ENCODE measurements around the gene RSU1. TPM values are rescaled to one million over a fixed set of nuclear protein-coding genes. Genes with fewer than 3 reads are reported as not detected.
A peak's percentile ranks its signal among the peaks of the same experiment; 100 is the strongest.

RSU1 gene
- total RNA-seq = 46.9 and 60.7 TPM in 2 replicates

DNA sequence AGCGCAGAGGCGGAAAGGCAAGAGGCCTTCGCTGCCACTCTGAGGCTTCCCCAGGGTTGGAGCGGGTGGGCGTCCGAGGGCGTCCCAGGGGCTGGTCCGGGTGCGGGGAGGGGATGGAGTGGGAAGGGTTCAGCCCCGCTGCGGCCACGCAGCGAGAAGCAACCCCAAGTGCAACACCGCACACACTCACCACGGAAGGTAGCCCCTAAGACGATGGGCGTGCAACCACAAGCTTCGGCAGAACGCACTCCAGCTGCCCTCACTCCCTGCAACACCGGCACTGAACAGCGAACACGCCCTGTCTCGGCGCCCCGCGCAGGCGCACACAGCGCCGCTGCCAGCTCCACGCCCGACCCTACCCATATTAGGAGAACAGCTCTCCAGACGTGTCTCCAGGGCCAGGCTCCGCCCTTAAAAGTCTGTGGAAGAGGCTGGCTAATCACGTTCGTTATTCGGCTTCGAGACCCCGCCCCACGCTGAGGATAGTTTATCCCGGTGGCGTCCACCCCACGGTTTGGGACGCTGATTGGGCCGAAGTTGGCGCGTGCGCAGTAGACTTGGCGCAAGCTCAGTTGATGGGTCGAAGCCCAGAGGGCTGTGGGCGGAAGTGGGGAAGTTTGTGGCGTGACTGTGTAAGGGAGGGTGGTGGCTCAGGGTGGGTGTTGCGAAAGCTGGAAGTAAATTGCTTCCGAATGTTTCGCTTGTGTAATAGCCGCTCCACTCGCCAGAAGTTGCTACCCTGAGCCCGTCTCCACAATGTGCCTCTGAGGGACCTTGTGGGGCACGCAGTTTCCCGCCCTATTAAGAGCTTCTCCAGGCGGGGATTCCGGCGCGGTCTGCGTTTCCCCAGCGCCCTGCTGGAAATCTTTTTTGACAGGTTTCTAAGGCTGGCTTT is at the start of gene RSU1:
Gene RSU1, minus strand, starts transcription at position 300 of the 895 bp plus-strand sequence. CDS start 343 bp downstream, outside the sequence.
- peak; percentile 96 for DNase-seq (ENCODE audit: low read depth)
- peak within 1 kb of the TSS; percentile 89 for H3K4me3 ChIP-seq (ENCODE audit: low read depth, low read length)
- TF ChIP-seq, protein P1, sequence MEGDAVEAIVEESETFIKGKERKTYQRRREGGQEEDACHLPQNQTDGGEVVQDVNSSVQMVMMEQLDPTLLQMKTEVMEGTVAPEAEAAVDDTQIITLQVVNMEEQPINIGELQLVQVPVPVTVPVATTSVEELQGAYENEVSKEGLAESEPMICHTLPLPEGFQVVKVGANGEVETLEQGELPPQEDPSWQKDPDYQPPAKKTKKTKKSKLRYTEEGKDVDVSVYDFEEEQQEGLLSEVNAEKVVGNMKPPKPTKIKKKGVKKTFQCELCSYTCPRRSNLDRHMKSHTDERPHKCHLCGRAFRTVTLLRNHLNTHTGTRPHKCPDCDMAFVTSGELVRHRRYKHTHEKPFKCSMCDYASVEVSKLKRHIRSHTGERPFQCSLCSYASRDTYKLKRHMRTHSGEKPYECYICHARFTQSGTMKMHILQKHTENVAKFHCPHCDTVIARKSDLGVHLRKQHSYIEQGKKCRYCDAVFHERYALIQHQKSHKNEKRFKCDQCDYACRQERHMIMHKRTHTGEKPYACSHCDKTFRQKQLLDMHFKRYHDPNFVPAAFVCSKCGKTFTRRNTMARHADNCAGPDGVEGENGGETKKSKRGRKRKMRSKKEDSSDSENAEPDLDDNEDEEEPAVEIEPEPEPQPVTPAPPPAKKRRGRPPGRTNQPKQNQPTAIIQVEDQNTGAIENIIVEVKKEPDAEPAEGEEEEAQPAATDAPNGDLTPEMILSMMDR (conservative IDR thresholded peaks at IDR 0.05; ENCODE audit: low read depth, low read length) = no peak

DNA sequence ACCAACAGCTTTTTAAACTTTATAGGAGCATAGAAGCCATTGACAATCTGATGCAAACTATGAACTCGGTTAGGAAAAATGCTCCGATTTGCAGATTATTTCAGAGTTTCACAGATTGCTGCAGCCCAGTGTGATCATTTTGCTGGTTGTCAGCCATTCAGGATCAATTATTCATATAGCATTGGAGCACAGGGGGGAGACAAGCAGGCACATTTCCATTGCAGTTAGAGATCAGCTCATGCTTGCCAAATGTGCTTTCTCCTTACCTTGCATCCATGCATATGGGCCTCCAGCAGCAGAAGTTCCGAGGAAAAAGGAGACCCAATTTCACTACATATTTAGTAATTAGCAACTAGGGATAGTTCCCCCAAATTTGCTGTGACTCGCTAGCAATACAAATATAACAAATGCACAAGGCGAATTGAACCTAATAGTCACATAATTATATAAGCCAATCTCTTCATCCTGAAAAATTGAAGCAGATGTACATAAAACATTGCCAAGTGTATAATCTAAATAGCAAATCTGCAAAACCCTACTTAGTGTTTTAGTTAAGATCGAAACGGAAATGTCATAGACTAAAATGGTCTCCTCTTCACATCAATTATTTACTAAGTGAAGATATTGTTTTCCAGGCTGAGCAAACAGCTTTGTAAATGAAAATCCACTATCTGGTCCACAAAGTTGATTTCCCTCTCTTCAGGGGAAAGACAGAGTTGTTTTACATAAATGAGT is 49.5 kb upstream of the RSU1 start:
- no peak for DNase-seq (ENCODE audit: low read depth)
- TF ChIP-seq, protein P1 (conservative IDR thresholded peaks at IDR 0.05; ENCODE audit: low read depth, low read length) = no peak
- no peak overlapping the region for H3K4me3 ChIP-seq (ENCODE audit: low read depth, low read length)

DNA sequence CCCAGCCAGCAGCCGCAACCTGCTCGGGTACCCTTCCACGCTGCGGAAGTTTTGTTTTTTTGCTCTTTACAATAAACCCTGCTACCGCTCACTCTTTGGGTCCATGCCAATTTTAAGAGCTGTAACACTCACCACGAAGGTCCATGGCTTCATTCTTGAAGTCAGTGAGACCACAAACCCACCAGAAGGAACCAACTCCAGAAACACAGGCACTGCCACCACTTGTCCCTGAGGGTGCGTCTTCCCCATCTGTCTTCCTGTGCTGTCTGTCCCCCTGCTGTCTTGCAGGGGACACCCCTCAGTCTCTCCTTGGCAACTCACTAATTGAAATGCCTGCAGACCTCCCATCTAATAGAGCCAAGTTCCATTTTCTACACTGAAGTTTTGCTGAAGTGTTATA is 48.5 kb upstream of the RSU1 start:
- DNase-seq (ENCODE audit: low read depth) = no peak
- TF ChIP-seq, protein P1 (conservative IDR thresholded peaks at IDR 0.05; ENCODE audit: low read depth, low read length) = no peak
- H3K4me3 ChIP-seq (ENCODE audit: low read depth, low read length) = no peak overlapping the region

DNA sequence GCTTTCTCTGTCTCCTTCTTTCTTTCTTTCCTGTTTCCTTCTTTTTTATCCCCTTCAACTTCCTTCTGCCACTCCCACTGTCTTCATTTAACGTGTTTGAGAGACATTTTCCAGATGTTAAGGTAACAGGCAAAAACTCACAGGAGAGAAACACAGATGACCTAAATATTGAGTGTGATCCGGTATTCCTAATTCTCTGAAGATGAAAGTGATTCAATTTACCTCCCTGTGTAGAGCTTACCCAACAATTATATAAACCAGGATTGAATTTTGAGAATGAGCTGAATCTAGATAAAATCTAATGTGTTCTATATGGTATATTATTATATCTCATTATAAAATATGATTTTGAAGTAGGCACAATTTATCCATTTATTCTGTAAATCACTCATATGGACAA is 46.5 kb upstream of the RSU1 start:
- DNase-seq (ENCODE audit: low read depth) = no peak
- no peak overlapping the region for H3K4me3 ChIP-seq (ENCODE audit: low read depth, low read length)
- TF ChIP-seq, protein P1 (conservative IDR thresholded peaks at IDR 0.05; ENCODE audit: low read depth, low read length) = no peak

DNA sequence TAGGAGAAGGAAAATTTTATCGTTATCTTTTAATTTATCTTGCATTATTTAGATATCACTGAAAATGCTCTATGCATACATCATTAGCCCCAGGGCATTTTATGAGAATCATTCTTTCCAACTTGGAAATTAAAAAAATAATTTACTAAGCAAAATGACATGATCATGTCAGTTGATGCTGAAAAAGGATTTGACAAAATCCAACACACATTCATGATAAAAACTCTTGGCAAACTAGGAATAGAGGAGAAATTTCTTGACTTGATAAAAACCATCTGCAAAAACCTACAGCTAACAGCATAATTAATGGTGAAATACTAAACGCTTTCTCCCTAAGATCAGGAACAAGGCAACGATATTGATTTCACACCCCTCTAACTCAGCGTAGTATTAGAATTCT is 40.2 kb upstream of the RSU1 start:
- DNase-seq (ENCODE audit: low read depth) = no peak
- TF ChIP-seq, protein P1 (conservative IDR thresholded peaks at IDR 0.05; ENCODE audit: low read depth, low read length) = no peak
- no peak overlapping the region for H3K4me3 ChIP-seq (ENCODE audit: low read depth, low read length)

DNA sequence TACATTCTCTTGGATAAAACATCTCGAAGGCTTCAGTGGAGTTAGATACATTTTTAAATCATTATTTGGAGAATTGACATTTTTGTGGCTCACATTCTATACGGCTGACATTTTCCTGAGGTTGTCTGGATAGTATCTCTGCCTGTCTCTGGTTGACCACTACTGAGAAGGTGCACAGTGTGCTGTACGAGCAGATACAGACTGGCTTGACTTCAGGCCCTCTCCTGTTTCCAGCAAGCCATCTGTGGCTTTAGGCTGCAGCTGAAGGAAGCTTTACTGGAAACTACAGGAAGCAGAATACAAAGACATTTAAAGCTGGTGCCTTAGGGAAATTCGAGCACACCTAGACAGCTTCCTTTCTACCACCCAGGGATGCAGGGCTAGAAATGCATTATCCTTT is 39.3 kb upstream of the RSU1 start:
- TF ChIP-seq, protein P1 (conservative IDR thresholded peaks at IDR 0.05; ENCODE audit: low read depth, low read length) = no peak
- no peak for DNase-seq (ENCODE audit: low read depth)
- H3K4me3 ChIP-seq (ENCODE audit: low read depth, low read length) = no peak overlapping the region
